Measurements from ENCODE around the gene TCN2. TPM values are rescaled to one million over a fixed set of nuclear protein-coding genes. Genes with fewer than 3 reads are reported as not detected.
A peak's percentile ranks its signal among the peaks of the same experiment; 100 is the strongest.

Gene TCN2
- total and polyA plus RNA-seq, 9 of the 15 experiments (the other 6 are each of a cell fraction or from before 2014, with no cell fraction given) = 0.88 to 5.4 (median 1.7) TPM

DNA sequence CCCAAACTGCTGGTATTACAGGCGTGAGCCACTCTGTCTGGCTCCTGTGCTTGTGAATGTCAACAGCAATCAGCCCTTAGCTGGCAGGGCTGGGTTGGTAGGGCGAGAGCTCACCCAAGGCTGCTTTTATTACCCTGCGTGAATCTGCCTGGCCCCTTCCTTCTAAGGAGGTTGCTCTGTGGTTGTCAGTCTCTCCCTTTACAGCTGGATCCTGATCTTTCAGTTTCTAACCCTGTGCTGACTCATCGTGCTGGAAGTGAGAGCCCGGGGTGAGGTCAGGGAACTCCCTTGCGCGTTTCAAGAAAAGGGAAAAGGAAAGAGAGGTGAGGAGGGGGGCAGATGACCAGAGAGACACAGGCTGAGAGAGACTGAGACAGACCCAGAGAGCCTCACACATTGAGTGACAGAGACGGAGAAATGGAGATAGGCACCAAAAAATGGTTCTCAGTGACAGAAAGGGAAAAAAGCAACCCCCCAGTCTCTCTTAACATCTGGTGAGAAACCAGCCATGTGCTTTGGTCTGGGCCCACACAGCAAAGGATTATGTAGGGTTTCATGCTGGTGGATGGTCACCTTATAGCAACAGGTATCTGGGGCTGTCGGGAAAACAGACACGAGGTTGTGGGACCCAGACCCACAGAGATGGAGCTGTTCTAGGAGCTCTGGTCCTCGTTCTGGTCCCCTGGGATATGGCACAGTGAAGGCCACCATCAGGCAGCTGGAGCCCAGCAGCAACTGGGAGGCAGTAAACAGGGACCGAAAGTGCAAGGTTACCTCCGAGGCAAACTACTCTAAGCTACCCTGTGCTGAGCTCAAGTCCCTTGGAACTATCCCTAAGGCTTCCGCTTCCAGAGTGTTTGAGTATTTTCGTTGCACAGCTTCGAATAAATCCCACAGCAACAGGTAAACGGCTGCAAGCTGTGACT lies 2.5 kb downstream of the TCN2 start (continued):
- TF ChIP-seq, protein P1, sequence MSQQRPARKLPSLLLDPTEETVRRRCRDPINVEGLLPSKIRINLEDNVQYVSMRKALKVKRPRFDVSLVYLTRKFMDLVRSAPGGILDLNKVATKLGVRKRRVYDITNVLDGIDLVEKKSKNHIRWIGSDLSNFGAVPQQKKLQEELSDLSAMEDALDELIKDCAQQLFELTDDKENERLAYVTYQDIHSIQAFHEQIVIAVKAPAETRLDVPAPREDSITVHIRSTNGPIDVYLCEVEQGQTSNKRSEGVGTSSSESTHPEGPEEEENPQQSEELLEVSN (IDR thresholded peaks at IDR 0.05; ENCODE audit: borderline replicate concordance in 1 of 2, extremely low read depth in 1 of 2, insufficient read depth in 1 of 2, insufficient read length in 1 of 2, low read depth in 1 of 2, low read length in 1 of 2, poor library complexity in 1 of 2, severe bottlenecking in 1 of 2) = peak; percentile 20 to 22
- TF ChIP-seq SUPT5H (IDR thresholded peaks at IDR 0.05) = no peak
- TF ChIP-seq MYC (IDR thresholded peaks at IDR 0.05; ENCODE audit: low read depth, low read length) = peak; percentile 60; the same call in 1 of the 2 replicates
- no peak for TF ChIP-seq MYC (CRISPR knock-in tag; IDR thresholded peaks at IDR 0.05; ENCODE audit: borderline replicate concordance, low read depth)
- no peak for TF ChIP-seq ARID3A (IDR thresholded peaks at IDR 0.05; ENCODE audit: borderline replicate concordance, low read depth, low read length)
- no peak for TF ChIP-seq FIP1L1 (IDR thresholded peaks at IDR 0.05; ENCODE audit: low read depth, low read length, poor library complexity, severe bottlenecking)
- 0 out of 2 replicates have a peak, but pooled peaks have one; percentile 24 for TF ChIP-seq ETV1 (tag; conservative IDR thresholded peaks at IDR 0.05; ENCODE audit: low read depth)
- TF ChIP-seq GTF2A2 (tag; IDR thresholded peaks at IDR 0.05) = no peak
- TF ChIP-seq PKNOX1 (IDR thresholded peaks at IDR 0.05) = peak; percentile 80
- TF ChIP-seq ZNF561 (CRISPR knock-in tag; conservative IDR thresholded peaks at IDR 0.05) = no peak
- 0 out of 2 replicates have a peak, but pooled peaks have one; percentile 40 for TF ChIP-seq MECOM (CRISPR knock-in tag; IDR thresholded peaks at IDR 0.05)
- TF ChIP-seq PML (IDR thresholded peaks at IDR 0.05; ENCODE audit: low read length) = no peak
- no peak for TF ChIP-seq RUNX1 (IDR thresholded peaks at IDR 0.05; ENCODE audit: low read depth)
- TF ChIP-seq MAFF (IDR thresholded peaks at IDR 0.05; ENCODE audit: low read length) = peak; percentile 86
- TF ChIP-seq GATA2 (CRISPR knock-in tag; IDR thresholded peaks at IDR 0.05) = no peak
- peak; percentile 90 for TF ChIP-seq MAFG (tag; conservative IDR thresholded peaks at IDR 0.05)
- TF ChIP-seq NR3C1 (CRISPR knock-in tag; IDR thresholded peaks at IDR 0.05) = no peak
- no peak for TF ChIP-seq POLR2G (IDR thresholded peaks at IDR 0.05; ENCODE audit: low read depth, low read length)
- TF ChIP-seq DIDO1 (tag; IDR thresholded peaks at IDR 0.05; ENCODE audit: low read depth) = no peak
- TF ChIP-seq ILF3 (IDR thresholded peaks at IDR 0.05; ENCODE audit: borderline replicate concordance) = no peak
- no peak for TF ChIP-seq KDM5B (IDR thresholded peaks at IDR 0.05; ENCODE audit: insufficient replicate concordance, low read depth, low read length)
- peak; percentile 49; the same call in 1 of the 2 replicates for TF ChIP-seq EP300 (IDR thresholded peaks at IDR 0.05; ENCODE audit: low read length)

All from K562 (cell line).